Peyer's patch (tissue), 4 donors: ENCODE measurements around the gene FGF12.

Experiments used
- CTCF ChIP-seq, 6 experiments: fragments of 450-650 bp in 4 of 6; fragments of 200-600 bp in 2 of 6; sonication (generic) in 1 of 6; IDR thresholded peaks; one replicate each; pipeline ENCODE4 v1.5.1; 2017 to 2019; ENCODE audit warnings: antibody characterized with exemption in 6 of 6, mild to moderate bottlenecking in 3 of 6, moderate library complexity in 1 of 6
- POLR2A ChIP-seq, 2 donors: fragments of 450-650 bp; IDR thresholded peaks; one replicate each; pipeline ENCODE4 v1.5.1; 2017; ENCODE audit warnings: antibody characterized with exemption in 2 of 2, mild to moderate bottlenecking in 2 of 2, moderate library complexity in 2 of 2

GRCh38 chr3:192168202-192168601 lies 559.1 kb downstream of the FGF12 start:
- TF ChIP-seq POLR2A (IDR thresholded peaks at IDR 0.05) (no peak), CTCF (IDR thresholded peaks at IDR 0.05) (no peak)
